WI38 (cell line): ENCODE results near the gene MSH3.

Source experiments
- H3K4me3 ChIP-seq: 2 replicates; pipeline ENCODE4 v1.5.1; 2011; ENCODE audit warnings: low read depth, mild to moderate bottlenecking, control low read depth, low read length
- CTCF ChIP-seq: IDR thresholded peaks from 2 replicates; pipeline ENCODE4 v1.5.1; 2012; ENCODE audit warnings: low read depth, mild to moderate bottlenecking, control low read depth, low read length

MSH3 gene

GRCh38 chr5:80745490-80745889 lies 91.0 kb downstream of the MSH3 start:
- no peak for TF ChIP-seq CTCF
- H3K4me3 ChIP-seq, result no peak overlapping the region

GRCh38 chr5:80747922-80748321 lies 93.5 kb downstream of the MSH3 start:
- no peak for TF ChIP-seq CTCF
- H3K4me3 ChIP-seq, result no peak overlapping the region

- TF ChIP-seq CTCF, result no peak
- no peak overlapping the region for H3K4me3 ChIP-seq
These were observed 98.0 kb downstream of the MSH3 start for GRCh38 chr5:80752427-80752826.

- no peak for TF ChIP-seq CTCF
- H3K4me3 ChIP-seq, result no peak overlapping the region
These were observed 99.3 kb downstream of the MSH3 start for GRCh38 chr5:80753712-80754111.

- H3K4me3 ChIP-seq, result no peak overlapping the region
- TF ChIP-seq CTCF, result no peak
These were observed 100.4 kb downstream of the MSH3 start for GRCh38 chr5:80754900-80755299.

GRCh38 chr5:80755626-80756025 lies 101.2 kb downstream of the MSH3 start:
- H3K4me3 ChIP-seq, result no peak overlapping the region
- TF ChIP-seq CTCF, result no peak

GRCh38 chr5:80756292-80756691 lies 101.8 kb downstream of the MSH3 start:
- H3K4me3 ChIP-seq, result no peak overlapping the region
- TF ChIP-seq CTCF, result no peak

- TF ChIP-seq CTCF, result no peak
- no peak overlapping the region for H3K4me3 ChIP-seq
These were observed 102.8 kb downstream of the MSH3 start for GRCh38 chr5:80757290-80757689.
